Mucosa of stomach (tissue), 1 donor: ENCODE results near the gene MMP17.

Experiments
- H3K27me3 ChIP-seq: one replicate; pipeline ENCODE4 v1.7.0; 2013; ENCODE audit warnings: mild to moderate bottlenecking, low read length; ENCODE audit not compliant: control insufficient read depth, insufficient read depth
- H3K36me3 ChIP-seq: one replicate; pipeline ENCODE4 v1.7.0; 2013; ENCODE audit warnings: low read length; ENCODE audit not compliant: control insufficient read depth, insufficient read depth
- H3K4me1 ChIP-seq: one replicate; pipeline ENCODE4 v1.7.0; 2013; ENCODE audit warnings: mild to moderate bottlenecking, low read length; ENCODE audit not compliant: control insufficient read depth, insufficient read depth
- H3K4me3 ChIP-seq: one replicate; pipeline ENCODE4 v1.7.0; 2013; ENCODE audit warnings: low read length
- H3K9ac ChIP-seq: one replicate; pipeline ENCODE4 v1.7.0; 2013; ENCODE audit warnings: mild to moderate bottlenecking, low read length, moderate library complexity
- H3K9me3 ChIP-seq: one replicate; pipeline ENCODE4 v1.7.0; 2013; ENCODE audit warnings: mild to moderate bottlenecking, low read length, moderate library complexity; ENCODE audit not compliant: control insufficient read depth
- donor health status: Pancreatic carcinoma.

Gene MMP17

GRCh38 chr12:131827961-131828534 lies at the start of gene MMP17:
Gene MMP17, plus strand, starts transcription at chr12:131828393. Its CDS starts 102 bp downstream, at chr12:131828495.
- Histone ChIP-seq H3K4me3 (no peak within 1 kb of the TSS), H3K4me1 (peaks cover 13% of the 10 kb centered on the region), H3K9ac (no peak within 1 kb of the TSS), H3K9me3 (no peaks in the 10 kb centered on the region), H3K36me3 (no peaks in the 10 kb centered on the region), H3K27me3 (peaks cover 51% of the 10 kb centered on the region)

GRCh38 chr12:131779027-131779426 lies 49.2 kb upstream of the MMP17 start:
- H3K36me3 ChIP-seq = peaks cover 9% of the 10 kb centered on the region
- no peaks in the 10 kb centered on the region for H3K27me3 ChIP-seq
- H3K9ac ChIP-seq = no peak overlapping the region
- no peaks in the 10 kb centered on the region for H3K9me3 ChIP-seq
- H3K4me1 ChIP-seq = no peaks in the 10 kb centered on the region
- H3K4me3 ChIP-seq = no peak overlapping the region

DNA sequence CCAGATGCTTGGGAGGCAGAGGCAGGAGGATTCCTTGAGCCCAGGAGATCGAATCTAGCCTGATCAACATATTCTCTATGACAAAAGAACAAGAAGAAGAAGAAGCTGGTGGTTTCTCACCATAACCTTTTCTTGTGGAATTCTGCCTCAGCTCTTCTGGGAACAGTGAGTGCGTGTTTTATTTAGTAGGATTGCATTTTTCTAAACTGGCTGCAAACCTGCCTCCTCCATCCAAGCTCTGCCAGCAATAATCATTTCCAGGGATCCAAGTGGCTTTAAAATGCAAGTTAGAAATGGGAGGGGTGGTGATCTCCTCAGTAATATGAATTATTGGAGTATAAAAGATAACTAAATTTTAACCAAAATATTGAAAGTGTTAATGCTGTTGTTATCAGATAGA lies 46.1 kb upstream of the MMP17 start:
- no peaks in the 10 kb centered on the region for H3K4me1 ChIP-seq

GRCh38 chr12:131783915-131784541 lies 44.2 kb upstream of the MMP17 start:
- Histone ChIP-seq H3K27me3 (no peaks in the 10 kb centered on the region), H3K4me1 (no peaks in the 10 kb centered on the region), H3K9ac (no peak overlapping the region), H3K9me3 (no peaks in the 10 kb centered on the region), H3K4me3 (no peak overlapping the region), H3K36me3 (peaks cover 11% of the 10 kb centered on the region)

More for the DNA sequence above, 46.1 kb upstream of the MMP17 start:
- Histone ChIP-seq H3K4me3 (no peak overlapping the region), H3K9me3 (no peaks in the 10 kb centered on the region), H3K9ac (no peak overlapping the region), H3K27me3 (no peaks in the 10 kb centered on the region), H3K36me3 (peaks cover 13% of the 10 kb centered on the region)

DNA sequence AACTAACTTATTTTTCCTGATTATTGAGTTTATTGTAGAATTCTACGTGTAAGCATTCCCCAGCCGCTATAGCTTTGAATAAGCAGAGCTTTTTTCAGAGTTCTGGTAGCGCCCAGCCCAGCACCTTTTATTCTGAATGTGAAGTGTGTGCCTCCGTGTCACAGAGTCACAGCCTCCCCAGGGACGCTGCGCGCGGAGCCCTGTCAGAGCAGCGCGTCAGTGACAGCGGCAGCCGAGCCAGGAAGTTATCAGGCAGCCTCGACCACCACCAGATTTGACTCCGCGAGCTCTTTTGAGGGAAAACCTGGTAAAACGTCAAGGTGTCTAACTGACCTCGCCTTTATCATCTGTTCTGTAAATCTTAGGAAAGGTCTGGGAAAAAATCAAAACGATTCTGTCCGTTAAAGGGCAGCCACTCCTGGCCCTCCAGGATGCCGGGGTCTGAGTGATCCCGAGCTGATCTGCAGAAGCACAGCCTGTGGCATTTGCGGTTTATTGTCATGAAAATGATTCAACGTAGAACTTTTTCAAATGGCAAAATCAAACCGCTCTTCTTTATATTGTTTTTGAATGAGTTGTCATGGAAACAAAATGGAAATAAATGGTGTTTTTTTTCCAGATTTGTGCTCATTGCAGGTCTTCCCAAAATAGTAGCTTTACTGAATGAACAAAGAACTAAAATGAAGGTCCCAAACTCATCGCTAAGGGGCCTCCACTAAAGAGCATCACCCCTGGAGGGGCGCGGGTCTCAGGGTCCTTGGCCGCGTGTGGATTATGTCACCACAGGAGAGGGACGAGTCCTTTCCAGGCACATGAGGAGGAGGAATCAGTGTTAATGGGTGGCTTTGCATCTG lies 43.1 kb upstream of the MMP17 start:
- no peaks in the 10 kb centered on the region for H3K27me3 ChIP-seq
- no peak overlapping the region for H3K4me3 ChIP-seq
- H3K36me3 ChIP-seq = peaks cover 11% of the 10 kb centered on the region
- no peaks in the 10 kb centered on the region for H3K9me3 ChIP-seq
- H3K4me1 ChIP-seq = no peaks in the 10 kb centered on the region
- no peak overlapping the region for H3K9ac ChIP-seq

GRCh38 chr12:131785763-131786330 lies 42.3 kb upstream of the MMP17 start:
- Histone ChIP-seq H3K9me3 (no peaks in the 10 kb centered on the region), H3K4me1 (no peaks in the 10 kb centered on the region), H3K36me3 (peaks cover 11% of the 10 kb centered on the region), H3K9ac (no peak overlapping the region), H3K4me3 (no peak overlapping the region), H3K27me3 (no peaks in the 10 kb centered on the region)

DNA sequence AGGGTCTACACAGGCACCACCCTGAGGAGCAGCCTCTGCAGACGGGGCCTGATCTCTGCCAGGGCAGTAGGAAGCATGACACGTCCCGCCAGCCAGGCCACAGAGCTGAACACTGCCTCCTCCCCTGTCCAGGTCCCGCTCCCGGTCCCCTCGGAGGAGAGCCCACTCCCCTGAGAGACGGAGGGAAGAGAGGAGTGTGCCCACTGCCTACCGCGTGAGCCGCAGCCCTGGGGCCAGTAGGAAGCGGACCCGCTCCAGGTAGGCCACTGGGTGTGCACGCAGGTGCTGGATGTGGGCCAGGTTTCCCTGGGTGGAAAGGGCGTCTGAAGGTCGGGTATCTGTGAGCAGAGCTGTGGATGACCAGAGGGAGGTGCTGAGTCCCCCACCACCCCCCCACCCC lies 41.9 kb upstream of the MMP17 start:
- Histone ChIP-seq H3K9me3 (no peaks in the 10 kb centered on the region), H3K4me1 (no peaks in the 10 kb centered on the region), H3K36me3 (peaks cover 11% of the 10 kb centered on the region), H3K4me3 (no peak overlapping the region), H3K9ac (no peak overlapping the region), H3K27me3 (no peaks in the 10 kb centered on the region)

DNA sequence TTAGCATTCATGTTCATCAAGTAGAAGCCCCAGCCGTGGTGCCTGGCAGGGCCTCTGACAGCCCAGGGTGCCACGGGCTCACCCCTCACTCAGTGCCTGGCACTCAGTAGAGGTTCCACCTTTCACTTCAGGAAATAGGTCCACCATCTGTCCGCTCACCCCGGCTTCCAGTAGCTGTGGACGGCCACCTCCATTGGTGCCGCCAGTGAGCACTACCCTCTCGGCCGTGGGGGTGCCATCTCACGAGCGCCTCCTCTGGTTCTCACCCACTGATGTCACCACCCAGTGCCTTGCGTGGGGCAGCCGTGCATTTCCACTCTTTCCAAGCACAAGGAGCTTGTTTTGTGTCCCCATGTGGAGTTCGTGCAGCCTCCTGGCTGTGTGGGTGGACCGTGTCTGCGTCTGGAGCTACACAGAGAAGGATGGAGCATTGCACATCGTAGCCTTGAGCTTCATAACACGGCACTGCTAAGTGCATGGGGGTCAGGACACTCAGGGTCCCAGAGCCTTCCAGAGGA lies 41.0 kb upstream of the MMP17 start:
- H3K27me3 ChIP-seq = no peaks in the 10 kb centered on the region
- no peak overlapping the region for H3K9ac ChIP-seq
- no peak overlapping the region for H3K4me3 ChIP-seq
- H3K4me1 ChIP-seq = no peaks in the 10 kb centered on the region
- H3K9me3 ChIP-seq = no peaks in the 10 kb centered on the region
- peaks cover 11% of the 10 kb centered on the region for H3K36me3 ChIP-seq

GRCh38 chr12:131788070-131788469 lies 40.1 kb upstream of the MMP17 start:
- Histone ChIP-seq H3K4me3 (no peak overlapping the region), H3K36me3 (peaks cover 11% of the 10 kb centered on the region), H3K27me3 (no peaks in the 10 kb centered on the region), H3K9me3 (no peaks in the 10 kb centered on the region), H3K4me1 (no peaks in the 10 kb centered on the region), H3K9ac (no peak overlapping the region)

DNA sequence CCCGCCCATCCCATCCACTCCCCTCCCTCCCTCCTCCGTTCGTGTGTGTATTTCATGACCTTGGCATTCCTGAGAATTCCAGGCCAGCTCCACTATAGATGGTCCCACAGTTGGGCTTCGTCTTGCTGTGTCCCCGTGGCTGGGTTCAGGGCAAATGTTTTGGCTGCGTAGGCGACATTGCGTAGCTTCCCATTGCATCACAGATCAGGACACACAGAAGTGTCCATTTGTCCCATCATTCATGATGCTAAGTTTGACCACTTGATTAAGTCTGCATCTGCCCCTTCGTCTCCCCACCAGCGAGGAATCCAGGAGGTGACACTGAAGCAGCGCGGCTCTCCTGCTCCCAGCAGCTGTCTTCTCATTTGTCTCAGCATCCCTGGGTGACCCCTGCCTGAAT lies 38.6 kb upstream of the MMP17 start:
- no peaks in the 10 kb centered on the region for H3K4me1 ChIP-seq
- H3K9me3 ChIP-seq = no peaks in the 10 kb centered on the region
- peaks cover 11% of the 10 kb centered on the region for H3K36me3 ChIP-seq

GRCh38 chr12:131793243-131794022 lies 34.8 kb upstream of the MMP17 start:
- Histone ChIP-seq H3K36me3 (peaks cover 7% of the 10 kb centered on the region), H3K27me3 (no peaks in the 10 kb centered on the region), H3K9me3 (no peaks in the 10 kb centered on the region), H3K4me1 (no peaks in the 10 kb centered on the region), H3K4me3 (no peak overlapping the region), H3K9ac (no peak overlapping the region)

More for the DNA sequence above, 38.6 kb upstream of the MMP17 start:
- no peak overlapping the region for H3K4me3 ChIP-seq
- no peaks in the 10 kb centered on the region for H3K27me3 ChIP-seq
- no peak overlapping the region for H3K9ac ChIP-seq
